ENCODE data around the gene ASB14.

The ASB14 gene

DNA sequence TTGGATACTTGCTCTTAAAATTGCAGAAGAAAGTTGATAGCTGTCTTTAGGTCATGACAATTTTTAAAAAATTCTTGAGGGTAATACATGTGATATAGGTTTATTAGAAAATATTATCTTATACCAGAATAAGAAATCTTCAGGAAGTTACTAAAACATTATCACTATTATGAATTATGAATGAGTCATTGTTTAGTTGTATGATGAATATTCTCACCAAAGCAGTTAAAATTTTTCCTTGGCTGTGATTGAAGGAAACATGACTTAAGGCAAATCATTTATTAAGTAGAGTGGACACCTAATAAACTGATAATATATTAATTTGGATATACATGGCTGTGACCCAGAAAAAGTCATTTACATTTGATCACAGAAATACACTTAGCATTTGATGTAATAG is 34.8 kb downstream of the ASB14 start:
- no peaks in the 10 kb centered on the region for H3K9me3 ChIP-seq (ENCODE audit: control insufficient read depth, low read length)
- H3K27me3 ChIP-seq (replicated peaks; ENCODE audit: control insufficient read depth, insufficient read depth, low read length): no peaks in the 10 kb centered on the region
- H3K4me1 ChIP-seq (ENCODE audit: control insufficient read depth, insufficient read depth, low read length): peaks cover 4% of the 10 kb centered on the region
- H3K36me3 ChIP-seq (ENCODE audit: control insufficient read depth, insufficient read depth, low read length, severe bottlenecking): peaks cover 63% of the 10 kb centered on the region
- no peak overlapping the region for H3K9ac ChIP-seq (ENCODE audit: low read length)
- H3K4me3 ChIP-seq (ENCODE audit: low read length): no peak overlapping the region
- DNase-seq (ENCODE audit: low read depth): no peak

DNA sequence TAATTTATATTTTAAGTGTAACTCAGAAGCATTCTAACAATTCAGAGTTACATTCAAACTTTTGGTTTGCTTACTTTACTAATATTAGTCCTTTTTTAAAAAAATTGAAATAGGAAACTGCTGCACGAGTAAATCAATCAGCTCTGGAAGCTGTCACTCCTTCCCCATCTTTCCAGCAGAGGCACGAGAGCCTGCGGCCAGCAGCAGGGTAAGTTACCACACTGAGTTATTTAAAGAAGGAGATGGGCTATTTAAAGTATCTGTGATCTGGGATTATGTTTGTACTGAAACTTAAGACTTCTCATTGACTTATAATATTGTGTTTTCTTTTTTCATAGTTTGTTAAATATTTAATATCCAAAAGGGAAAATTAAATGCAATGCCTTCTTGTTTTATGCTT is 35.6 kb downstream of the ASB14 start:
- DNase-seq (ENCODE audit: low read depth): no peak
- no peak overlapping the region for H3K4me3 ChIP-seq (ENCODE audit: low read length)
- H3K9me3 ChIP-seq (ENCODE audit: control insufficient read depth, low read length): no peaks in the 10 kb centered on the region
- H3K27me3 ChIP-seq (replicated peaks; ENCODE audit: control insufficient read depth, insufficient read depth, low read length): no peaks in the 10 kb centered on the region
- no peak overlapping the region for H3K9ac ChIP-seq (ENCODE audit: low read length)
- peaks cover 12% of the 10 kb centered on the region for H3K4me1 ChIP-seq (ENCODE audit: control insufficient read depth, insufficient read depth, low read length)
- peaks cover 60% of the 10 kb centered on the region for H3K36me3 ChIP-seq (ENCODE audit: control insufficient read depth, insufficient read depth, low read length, severe bottlenecking)

- Histone ChIP-seq H3K36me3 (ENCODE audit: control insufficient read depth, insufficient read depth, low read length, severe bottlenecking) (peaks cover 46% of the 10 kb centered on the region), H3K4me1 (ENCODE audit: control insufficient read depth, insufficient read depth, low read length) (peaks cover 13% of the 10 kb centered on the region), H3K9me3 (ENCODE audit: control insufficient read depth, low read length) (no peaks in the 10 kb centered on the region), H3K9ac (ENCODE audit: low read length) (no peak overlapping the region), H3K4me3 (ENCODE audit: low read length) (no peak overlapping the region), H3K27me3 (replicated peaks; ENCODE audit: control insufficient read depth, insufficient read depth, low read length) (no peaks in the 10 kb centered on the region)
- DNase-seq (ENCODE audit: low read depth): peak; percentile 13
These were observed 40.1 kb downstream of the ASB14 start for GRCh38 chr3:57252404-57252803.

- H3K4me1 ChIP-seq (ENCODE audit: control insufficient read depth, insufficient read depth, low read length): no peaks in the 10 kb centered on the region
- no peaks in the 10 kb centered on the region for H3K27me3 ChIP-seq (replicated peaks; ENCODE audit: control insufficient read depth, insufficient read depth, low read length)
- DNase-seq (ENCODE audit: low read depth): no peak
- H3K4me3 ChIP-seq (ENCODE audit: low read length): no peak overlapping the region
- H3K9me3 ChIP-seq (ENCODE audit: control insufficient read depth, low read length): no peaks in the 10 kb centered on the region
- peaks cover 96% of the 10 kb centered on the region for H3K36me3 ChIP-seq (ENCODE audit: control insufficient read depth, insufficient read depth, low read length, severe bottlenecking)
- no peak overlapping the region for H3K9ac ChIP-seq (ENCODE audit: low read length)
These were observed 47.5 kb downstream of the ASB14 start for GRCh38 chr3:57244946-57245345.

DNA sequence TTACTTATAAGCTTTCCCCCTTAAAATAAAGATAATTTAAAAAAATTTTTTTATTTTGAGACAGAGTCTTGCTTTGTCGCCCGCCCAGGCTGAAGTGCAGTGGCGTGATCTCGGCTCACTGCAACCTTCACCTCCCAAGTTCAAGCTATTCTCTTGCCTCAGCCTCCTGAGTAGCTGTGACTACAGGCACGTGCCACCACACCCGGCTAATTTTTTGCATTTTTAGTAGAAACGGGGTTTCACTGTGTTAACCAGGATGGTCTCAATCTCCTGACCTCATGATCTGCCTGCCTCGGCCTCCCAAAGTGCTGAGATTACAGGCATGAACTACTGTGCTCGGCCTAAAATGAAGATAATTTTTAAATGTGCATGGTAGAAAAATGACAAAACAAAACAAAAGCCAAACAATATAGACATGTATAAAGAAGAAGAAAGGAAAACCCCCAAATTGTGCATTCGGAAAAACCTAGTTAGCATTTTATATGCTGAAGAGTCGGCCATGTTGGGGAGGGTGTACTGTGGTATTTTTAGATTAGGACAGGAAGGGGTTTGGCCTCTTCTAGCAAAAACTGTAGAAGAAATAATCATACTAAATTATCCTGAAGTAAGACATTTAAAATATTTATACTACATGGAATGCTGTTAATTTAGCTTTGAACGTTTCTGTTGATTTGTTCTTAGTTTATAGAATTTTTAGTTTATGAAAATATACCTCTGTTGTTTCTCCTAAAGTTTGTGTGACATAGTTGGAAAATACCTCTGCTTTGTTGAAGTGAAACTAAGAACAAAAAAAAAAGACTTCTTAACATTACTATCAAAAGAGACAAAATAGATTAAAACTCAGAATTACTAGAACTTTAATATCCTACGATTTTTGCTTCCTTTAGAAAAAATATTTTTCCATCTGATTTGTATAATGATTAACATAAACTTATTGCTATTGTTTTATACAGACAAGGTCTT is 57.6 kb downstream of the ASB14 start:
- Histone ChIP-seq H3K9me3 (ENCODE audit: control insufficient read depth, low read length) (no peaks in the 10 kb centered on the region), H3K9ac (ENCODE audit: low read length) (no peak overlapping the region), H3K4me3 (ENCODE audit: low read length) (no peak overlapping the region), H3K36me3 (ENCODE audit: control insufficient read depth, insufficient read depth, low read length, severe bottlenecking) (peaks cover 22% of the 10 kb centered on the region), H3K4me1 (ENCODE audit: control insufficient read depth, insufficient read depth, low read length) (peaks cover 7% of the 10 kb centered on the region), H3K27me3 (replicated peaks; ENCODE audit: control insufficient read depth, insufficient read depth, low read length) (no peaks in the 10 kb centered on the region)
- no peak for DNase-seq (ENCODE audit: low read depth)

DNA sequence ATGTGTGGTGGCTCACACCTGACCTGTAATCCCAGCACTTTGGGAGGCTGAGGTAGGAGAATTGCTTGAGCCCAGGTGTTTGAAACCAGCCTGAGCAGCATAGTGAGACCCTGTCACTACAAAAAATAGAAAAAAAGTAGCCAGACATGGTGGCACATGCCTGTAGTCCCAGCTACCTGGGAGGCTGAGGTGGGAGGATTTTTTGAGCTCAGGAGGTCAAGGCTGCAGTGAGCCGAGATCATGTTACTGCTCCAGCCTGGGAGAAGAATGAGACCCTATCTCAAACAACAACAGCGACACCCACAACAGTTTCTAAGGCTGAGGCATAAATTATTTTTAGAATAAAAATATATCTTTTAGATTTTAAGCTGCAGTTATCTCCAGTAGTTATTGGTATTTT is 58.7 kb downstream of the ASB14 start:
- DNase-seq (ENCODE audit: low read depth): no peak
- Histone ChIP-seq H3K9me3 (ENCODE audit: control insufficient read depth, low read length) (no peaks in the 10 kb centered on the region), H3K4me1 (ENCODE audit: control insufficient read depth, insufficient read depth, low read length) (peaks cover 18% of the 10 kb centered on the region), H3K4me3 (ENCODE audit: low read length) (no peak overlapping the region), H3K9ac (ENCODE audit: low read length) (no peak overlapping the region), H3K36me3 (ENCODE audit: control insufficient read depth, insufficient read depth, low read length, severe bottlenecking) (peaks cover 12% of the 10 kb centered on the region), H3K27me3 (replicated peaks; ENCODE audit: control insufficient read depth, insufficient read depth, low read length) (no peaks in the 10 kb centered on the region)

DNA sequence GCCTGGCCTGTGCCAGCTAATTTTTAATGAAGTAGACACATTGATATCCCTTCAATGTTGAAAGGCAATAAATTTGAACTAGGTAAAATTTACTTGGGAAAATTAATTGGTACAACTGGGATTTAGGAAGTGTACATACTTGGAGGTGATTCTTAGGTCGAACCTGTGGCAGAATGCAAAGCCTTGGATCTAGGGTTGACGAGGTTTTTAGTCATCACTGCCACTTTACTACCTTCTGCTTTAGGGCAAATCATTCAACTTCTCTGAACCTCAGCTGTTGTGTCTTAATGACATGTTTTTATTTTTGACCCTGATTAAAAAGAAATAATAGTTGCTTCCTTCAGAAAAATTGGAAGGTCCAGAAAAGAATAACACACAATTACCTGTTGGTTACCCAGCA is 62.5 kb downstream of the ASB14 start:
- Histone ChIP-seq H3K4me1 (ENCODE audit: control insufficient read depth, insufficient read depth, low read length) (peaks cover 29% of the 10 kb centered on the region), H3K9ac (ENCODE audit: low read length) (no peak overlapping the region), H3K36me3 (ENCODE audit: control insufficient read depth, insufficient read depth, low read length, severe bottlenecking) (no peaks in the 10 kb centered on the region), H3K27me3 (replicated peaks; ENCODE audit: control insufficient read depth, insufficient read depth, low read length) (no peaks in the 10 kb centered on the region), H3K9me3 (ENCODE audit: control insufficient read depth, low read length) (no peaks in the 10 kb centered on the region), H3K4me3 (ENCODE audit: low read length) (no peak overlapping the region)
- no peak for DNase-seq (ENCODE audit: low read depth)

DNA sequence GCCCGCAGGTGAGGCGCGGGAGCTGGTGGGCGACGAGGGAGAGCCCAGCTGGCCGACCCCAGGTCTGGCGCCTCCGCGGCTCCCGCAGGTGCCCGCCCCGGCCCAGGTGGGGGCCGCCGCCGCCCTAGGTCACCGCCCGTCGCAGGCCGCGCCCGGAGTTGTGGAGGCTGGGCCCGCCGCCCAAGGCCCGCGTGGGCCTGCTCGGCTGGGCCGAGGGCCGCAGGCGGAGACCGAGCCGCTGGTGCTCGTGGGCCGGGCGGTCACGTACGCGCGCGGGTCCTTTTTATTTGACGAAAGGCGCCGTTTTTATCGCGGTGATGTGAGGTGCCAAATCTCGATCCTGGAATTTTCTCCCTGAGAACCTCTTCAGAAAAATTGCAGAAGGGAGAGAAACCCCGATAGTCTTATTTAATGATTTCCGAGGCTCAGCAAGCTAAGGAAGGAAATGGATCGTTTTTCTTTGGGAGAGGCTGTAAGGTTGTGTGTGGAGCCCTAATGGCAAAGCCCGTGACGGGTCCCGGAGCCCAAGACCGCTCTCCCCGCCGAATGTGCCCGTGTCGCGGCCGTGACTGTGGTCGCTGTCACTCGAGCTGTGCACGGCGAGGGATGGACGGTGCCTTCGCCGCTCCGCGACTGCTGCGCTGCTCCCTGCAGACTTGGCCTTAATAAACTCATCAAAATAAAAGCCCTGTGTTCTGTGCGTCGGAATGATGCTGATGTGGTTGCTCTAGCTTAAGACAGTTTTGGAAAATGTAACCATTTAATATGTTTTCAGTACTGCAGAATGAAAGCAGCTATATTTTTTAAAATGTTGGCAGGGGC is 64.3 kb downstream of the ASB14 start:
- Histone ChIP-seq H3K9me3 (ENCODE audit: control insufficient read depth, low read length) (no peaks in the 10 kb centered on the region), H3K36me3 (ENCODE audit: control insufficient read depth, insufficient read depth, low read length, severe bottlenecking) (no peaks in the 10 kb centered on the region), H3K4me1 (ENCODE audit: control insufficient read depth, insufficient read depth, low read length) (peaks cover 29% of the 10 kb centered on the region), H3K9ac (ENCODE audit: low read length) (peak overlapping the region; percentile 87), H3K27me3 (replicated peaks; ENCODE audit: control insufficient read depth, insufficient read depth, low read length) (no peaks in the 10 kb centered on the region), H3K4me3 (ENCODE audit: low read length) (peak overlapping the region; percentile 97)
- DNase-seq (ENCODE audit: low read depth): peak; percentile 82

DNA sequence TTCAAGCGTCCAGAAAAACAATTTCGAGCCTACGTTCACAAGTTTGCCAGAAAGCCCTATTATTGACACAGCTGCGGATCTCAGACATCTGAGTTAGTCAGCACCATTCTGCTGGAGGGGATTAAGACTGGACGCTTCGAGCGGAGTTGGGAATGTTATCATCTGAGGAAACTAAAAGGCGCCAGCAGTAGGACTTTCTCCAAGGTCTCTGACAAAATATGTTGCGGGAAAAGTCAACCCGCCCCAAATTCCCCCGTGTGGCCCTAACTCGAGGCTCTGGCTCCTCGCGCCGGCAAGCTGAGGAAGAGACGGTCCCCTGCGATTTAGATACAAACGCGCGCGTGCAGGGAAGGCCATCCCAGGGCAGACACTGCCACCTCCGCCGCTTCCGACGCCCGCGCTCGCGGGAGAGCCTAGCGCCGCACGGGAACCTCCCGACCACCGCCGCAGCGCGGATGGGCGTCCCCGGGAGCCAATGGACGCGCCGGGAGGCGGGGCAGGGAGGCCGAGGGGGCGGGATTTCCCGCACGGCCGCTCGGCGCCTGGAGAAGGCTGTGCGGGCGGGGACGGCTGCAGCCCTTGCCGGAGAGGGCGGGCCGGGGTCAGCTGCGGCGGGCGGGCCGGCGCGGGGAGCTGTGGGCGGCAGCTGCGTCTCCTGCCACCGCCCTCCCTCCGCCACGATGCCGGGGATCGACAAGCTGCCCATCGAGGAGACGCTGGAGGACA is 65.1 kb downstream of the ASB14 start, which contains the start of gene APPL1:
Gene APPL1, plus strand, starts transcription at position 526 of the 726 bp plus-strand sequence. Its CDS starts 155 bp downstream, at position 681.
- H3K9me3 ChIP-seq (ENCODE audit: control insufficient read depth, low read length): no peaks in the 10 kb centered on the region
- H3K27me3 ChIP-seq (replicated peaks; ENCODE audit: control insufficient read depth, insufficient read depth, low read length): no peaks in the 10 kb centered on the region
- H3K4me3 ChIP-seq (ENCODE audit: low read length): peak within 1 kb of the TSS; percentile 97
- H3K4me1 ChIP-seq (ENCODE audit: control insufficient read depth, insufficient read depth, low read length): peaks cover 29% of the 10 kb centered on the region
- DNase-seq (ENCODE audit: low read depth): peak; percentile 98
- H3K9ac ChIP-seq (ENCODE audit: low read length): peak within 1 kb of the TSS; percentile 87
- H3K36me3 ChIP-seq (ENCODE audit: control insufficient read depth, insufficient read depth, low read length, severe bottlenecking): no peaks in the 10 kb centered on the region

GRCh38 chr3:57226176-57226575 is 66.3 kb downstream of the ASB14 start:
- no peak overlapping the region for H3K4me3 ChIP-seq (ENCODE audit: low read length)
- peaks cover 29% of the 10 kb centered on the region for H3K4me1 ChIP-seq (ENCODE audit: control insufficient read depth, insufficient read depth, low read length)
- H3K9ac ChIP-seq (ENCODE audit: low read length): no peak overlapping the region
- no peaks in the 10 kb centered on the region for H3K9me3 ChIP-seq (ENCODE audit: control insufficient read depth, low read length)
- DNase-seq (ENCODE audit: low read depth): no peak
- no peaks in the 10 kb centered on the region for H3K27me3 ChIP-seq (replicated peaks; ENCODE audit: control insufficient read depth, insufficient read depth, low read length)
- H3K36me3 ChIP-seq (ENCODE audit: control insufficient read depth, insufficient read depth, low read length, severe bottlenecking): no peaks in the 10 kb centered on the region

- Histone ChIP-seq H3K4me1 (ENCODE audit: control insufficient read depth, insufficient read depth, low read length) (peaks cover 21% of the 10 kb centered on the region), H3K4me3 (ENCODE audit: low read length) (no peak overlapping the region), H3K27me3 (replicated peaks; ENCODE audit: control insufficient read depth, insufficient read depth, low read length) (no peaks in the 10 kb centered on the region), H3K9ac (ENCODE audit: low read length) (no peak overlapping the region), H3K9me3 (ENCODE audit: control insufficient read depth, low read length) (no peaks in the 10 kb centered on the region), H3K36me3 (ENCODE audit: control insufficient read depth, insufficient read depth, low read length, severe bottlenecking) (no peaks in the 10 kb centered on the region)
- peak; percentile 10 for DNase-seq (ENCODE audit: low read depth)
These were observed 67.6 kb downstream of the ASB14 start for GRCh38 chr3:57224856-57225255.

Data from adipocyte (in vitro differentiated cells).